PC-9 (cell line): Measurements from ENCODE around the gene NR4A1.

Experiments used
- EZH2 ChIP-seq: fragments of 200-600 bp; sonication (generic); IDR thresholded peaks from 2 replicates; pipeline ENCODE4 v1.8.0; 2017; ENCODE audit warnings: antibody characterized with exemption, low read depth
- TF ChIP-seq, protein P1 (sequence below): fragments of 200-600 bp; sonication (generic); conservative IDR thresholded peaks from 2 replicates; pipeline ENCODE4 v1.6.1; 2017; ENCODE audit warnings: mixed run types, antibody characterized with exemption, mild to moderate bottlenecking, moderate library complexity

DNA sequence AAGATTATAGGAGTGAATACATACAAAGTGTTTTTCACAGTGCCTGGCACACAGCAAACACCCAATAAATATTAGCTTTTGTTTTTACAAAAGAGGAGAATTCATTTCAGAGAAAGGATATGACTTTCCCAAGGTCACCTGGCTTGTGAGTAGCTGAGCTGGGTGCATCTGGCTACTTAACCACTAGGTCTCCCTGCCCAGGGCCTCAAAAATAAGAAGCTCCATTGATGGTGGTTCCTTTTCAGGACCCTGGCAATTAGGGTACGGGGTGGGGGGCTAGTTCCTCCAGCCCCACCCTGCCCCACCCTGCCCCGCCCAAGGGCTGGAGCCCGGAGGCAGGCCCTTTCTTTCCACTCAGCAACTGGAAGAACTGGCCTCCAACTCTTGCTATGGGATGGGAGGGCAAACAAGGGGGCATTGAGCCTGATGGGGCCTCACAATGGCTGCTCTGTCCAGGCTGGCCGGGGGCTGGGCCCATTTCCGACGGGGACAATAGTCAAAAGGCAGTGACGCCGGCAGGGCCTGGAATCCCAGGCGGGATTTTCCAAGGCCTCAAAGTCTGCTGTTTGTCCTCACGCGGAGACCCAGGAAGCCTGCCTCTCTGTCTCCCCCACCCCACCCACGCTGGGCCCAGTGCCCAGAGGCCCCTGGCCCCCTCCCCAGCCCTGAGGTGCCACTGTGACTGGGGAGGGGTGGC lies 10.4 kb downstream of the NR4A1 start:
- TF ChIP-seq EZH2, result no peak
- TF ChIP-seq, protein P1, sequence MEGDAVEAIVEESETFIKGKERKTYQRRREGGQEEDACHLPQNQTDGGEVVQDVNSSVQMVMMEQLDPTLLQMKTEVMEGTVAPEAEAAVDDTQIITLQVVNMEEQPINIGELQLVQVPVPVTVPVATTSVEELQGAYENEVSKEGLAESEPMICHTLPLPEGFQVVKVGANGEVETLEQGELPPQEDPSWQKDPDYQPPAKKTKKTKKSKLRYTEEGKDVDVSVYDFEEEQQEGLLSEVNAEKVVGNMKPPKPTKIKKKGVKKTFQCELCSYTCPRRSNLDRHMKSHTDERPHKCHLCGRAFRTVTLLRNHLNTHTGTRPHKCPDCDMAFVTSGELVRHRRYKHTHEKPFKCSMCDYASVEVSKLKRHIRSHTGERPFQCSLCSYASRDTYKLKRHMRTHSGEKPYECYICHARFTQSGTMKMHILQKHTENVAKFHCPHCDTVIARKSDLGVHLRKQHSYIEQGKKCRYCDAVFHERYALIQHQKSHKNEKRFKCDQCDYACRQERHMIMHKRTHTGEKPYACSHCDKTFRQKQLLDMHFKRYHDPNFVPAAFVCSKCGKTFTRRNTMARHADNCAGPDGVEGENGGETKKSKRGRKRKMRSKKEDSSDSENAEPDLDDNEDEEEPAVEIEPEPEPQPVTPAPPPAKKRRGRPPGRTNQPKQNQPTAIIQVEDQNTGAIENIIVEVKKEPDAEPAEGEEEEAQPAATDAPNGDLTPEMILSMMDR, result no peak
